IPS-20b (cell line): Measurements from ENCODE around the gene MRPL58.
A peak's percentile ranks its signal among the peaks of the same experiment; 100 is the strongest.
"Not testable (repeated sequence)": the region's sequence is repeated elsewhere in the genome, so short reads cannot be mapped to it uniquely, and the experiment has no call there.

ENCODE experiments used
- H3K27ac ChIP-seq: one replicate; pipeline ENCODE4 v1.5.1; 2013; ENCODE audit warnings: low read length
- H3K27me3 ChIP-seq: 2 replicates; pipeline ENCODE4 v1.6.1; 2013; ENCODE audit warnings: mild to moderate bottlenecking, low read length, inconsistent platforms; ENCODE audit not compliant: insufficient read depth
- H3K36me3 ChIP-seq: 2 replicates; pipeline ENCODE4 v1.6.1; 2013; ENCODE audit warnings: low read depth, mild to moderate bottlenecking, inconsistent platforms, low read length, moderate library complexity; ENCODE audit not compliant: insufficient read depth
- H3K4me1 ChIP-seq: 2 replicates; pipeline ENCODE4 v1.6.1; 2013; ENCODE audit warnings: mild to moderate bottlenecking, control low read depth, inconsistent platforms, low read length, moderate library complexity; ENCODE audit not compliant: insufficient read depth
- H3K4me3 ChIP-seq: 2 replicates; pipeline ENCODE4 v1.5.1; 2013; ENCODE audit warnings: mild to moderate bottlenecking, low read length, inconsistent platforms
- H3K9ac ChIP-seq: 2 replicates; pipeline ENCODE4 v1.6.1; 2013; ENCODE audit warnings: low read depth, mild to moderate bottlenecking, inconsistent platforms, low read length, moderate library complexity
- H3K9me3 ChIP-seq: 2 replicates; pipeline ENCODE4 v1.6.1; 2013; ENCODE audit warnings: mild to moderate bottlenecking, low read depth, low read length, inconsistent platforms; ENCODE audit not compliant: insufficient read depth

Gene MRPL58

GRCh38 chr17:75005291-75005690 is 7.2 kb upstream of the MRPL58 start:
- no peak overlapping the region for H3K27ac ChIP-seq
- no peaks in the 10 kb centered on the region for H3K9me3 ChIP-seq
- H3K9ac ChIP-seq, result no peak overlapping the region
- H3K4me3 ChIP-seq, result no peak overlapping the region
- H3K27me3 ChIP-seq, result no peaks in the 10 kb centered on the region
- peaks cover 27% of the 10 kb centered on the region for H3K36me3 ChIP-seq
- no peaks in the 10 kb centered on the region for H3K4me1 ChIP-seq

- H3K4me3 ChIP-seq, H3K9ac ChIP-seq, H3K27ac ChIP-seq, H3K4me1 ChIP-seq, H3K27me3 ChIP-seq, H3K9me3 ChIP-seq: not testable (repeated sequence)
- peaks cover 27% of the 10 kb centered on the region for H3K36me3 ChIP-seq
Measured at GRCh38 chr17:75006084-75006483, 6.4 kb upstream of the MRPL58 start.

GRCh38 chr17:75006653-75007052 is 5.8 kb upstream of the MRPL58 start:
- Histone ChIP-seq H3K4me1 (peaks cover 1% of the 10 kb centered on the region), H3K27ac (no peak overlapping the region), H3K27me3 (no peaks in the 10 kb centered on the region), H3K4me3 (no peak overlapping the region), H3K9ac (no peak overlapping the region), H3K9me3 (no peaks in the 10 kb centered on the region), H3K36me3 (peaks cover 24% of the 10 kb centered on the region)

- H3K9me3 ChIP-seq, result no peaks in the 10 kb centered on the region
Measured at GRCh38 chr17:75008373-75008772, 4.1 kb upstream of the MRPL58 start.

GRCh38 chr17:75009139-75009724 is 3.2 kb upstream of the MRPL58 start:
- no peak overlapping the region for H3K9ac ChIP-seq
- no peaks in the 10 kb centered on the region for H3K27me3 ChIP-seq
- H3K4me3 ChIP-seq, result no peak overlapping the region
- peaks cover 13% of the 10 kb centered on the region for H3K4me1 ChIP-seq
- no peak overlapping the region for H3K27ac ChIP-seq
- H3K36me3 ChIP-seq, result 0 out of 2 replicates have a peak, but pooled peaks cover 5% of the 10 kb centered on the region
- no peaks in the 10 kb centered on the region for H3K9me3 ChIP-seq

More at GRCh38 chr17:75008373-75008772, 4.1 kb upstream of the MRPL58 start:
- H3K36me3 ChIP-seq, result peaks cover 7% of the 10 kb centered on the region
- H3K4me1 ChIP-seq, result peaks cover 8% of the 10 kb centered on the region
- H3K27me3 ChIP-seq, result no peaks in the 10 kb centered on the region
- no peak overlapping the region for H3K27ac ChIP-seq
- H3K9ac ChIP-seq, result no peak overlapping the region
- no peak overlapping the region for H3K4me3 ChIP-seq

GRCh38 chr17:75010683-75011400 is 1.6 kb upstream of the MRPL58 start:
- Histone ChIP-seq H3K4me1 (peaks cover 13% of the 10 kb centered on the region), H3K27ac (no peak overlapping the region), H3K27me3 (no peaks in the 10 kb centered on the region), H3K9ac (peak overlapping the region; percentile 96; the same call in 1 of the 2 replicates), H3K4me3 (no peak overlapping the region), H3K36me3 (no peaks in the 10 kb centered on the region), H3K9me3 (no peaks in the 10 kb centered on the region)

GRCh38 chr17:75011401-75012095 is 922 bp upstream of the MRPL58 start:
- Histone ChIP-seq H3K4me1 (peaks cover 13% of the 10 kb centered on the region), H3K27ac (peak overlapping the region; percentile 96), H3K9me3 (no peaks in the 10 kb centered on the region), H3K27me3 (no peaks in the 10 kb centered on the region), H3K9ac (peak overlapping the region; percentile 96; the same call in 1 of the 2 replicates), H3K4me3 (peak overlapping the region; percentile 95), H3K36me3 (peaks cover 3% of the 10 kb centered on the region)

- H3K9ac ChIP-seq, result peak overlapping the region; percentile 96; the same call in 1 of the 2 replicates
- H3K4me1 ChIP-seq, result peaks cover 13% of the 10 kb centered on the region
- H3K27me3 ChIP-seq, result no peaks in the 10 kb centered on the region
- H3K27ac ChIP-seq, result peak overlapping the region; percentile 96
- peak overlapping the region; percentile 95 for H3K4me3 ChIP-seq
- peaks cover 8% of the 10 kb centered on the region for H3K36me3 ChIP-seq
- H3K9me3 ChIP-seq, result no peaks in the 10 kb centered on the region
Measured at GRCh38 chr17:75012096-75012345, 449 bp upstream of the MRPL58 start.

GRCh38 chr17:75013092-75013559 is 656 bp downstream of the MRPL58 start:
- Histone ChIP-seq H3K27ac (peak overlapping the region; percentile 60), H3K27me3 (no peaks in the 10 kb centered on the region), H3K4me3 (peak overlapping the region; percentile 95), H3K4me1 (peaks cover 13% of the 10 kb centered on the region), H3K9ac (peak overlapping the region; percentile 93), H3K36me3 (peaks cover 11% of the 10 kb centered on the region), H3K9me3 (no peaks in the 10 kb centered on the region)

GRCh38 chr17:75019146-75019545 is 6.7 kb downstream of the MRPL58 start:
- H3K9ac ChIP-seq, result no peak overlapping the region
- no peaks in the 10 kb centered on the region for H3K4me1 ChIP-seq
- H3K27ac ChIP-seq, result no peak overlapping the region
- H3K4me3 ChIP-seq, result no peak overlapping the region
- no peaks in the 10 kb centered on the region for H3K9me3 ChIP-seq
- peaks cover 49% of the 10 kb centered on the region for H3K36me3 ChIP-seq
- no peaks in the 10 kb centered on the region for H3K27me3 ChIP-seq

GRCh38 chr17:75019710-75020109 is 7.2 kb downstream of the MRPL58 start:
- H3K36me3 ChIP-seq, result peaks cover 49% of the 10 kb centered on the region
- no peak overlapping the region for H3K9ac ChIP-seq
- no peak overlapping the region for H3K27ac ChIP-seq
- no peaks in the 10 kb centered on the region for H3K9me3 ChIP-seq
- no peaks in the 10 kb centered on the region for H3K27me3 ChIP-seq
- no peak overlapping the region for H3K4me3 ChIP-seq
- H3K4me1 ChIP-seq, result no peaks in the 10 kb centered on the region
